Measurements from ENCODE around the gene RALB.

GRCh38 chr2:120256651-120257000 lies 4.0 kb downstream of the RALB start:
- TF ChIP-seq, protein P1, sequence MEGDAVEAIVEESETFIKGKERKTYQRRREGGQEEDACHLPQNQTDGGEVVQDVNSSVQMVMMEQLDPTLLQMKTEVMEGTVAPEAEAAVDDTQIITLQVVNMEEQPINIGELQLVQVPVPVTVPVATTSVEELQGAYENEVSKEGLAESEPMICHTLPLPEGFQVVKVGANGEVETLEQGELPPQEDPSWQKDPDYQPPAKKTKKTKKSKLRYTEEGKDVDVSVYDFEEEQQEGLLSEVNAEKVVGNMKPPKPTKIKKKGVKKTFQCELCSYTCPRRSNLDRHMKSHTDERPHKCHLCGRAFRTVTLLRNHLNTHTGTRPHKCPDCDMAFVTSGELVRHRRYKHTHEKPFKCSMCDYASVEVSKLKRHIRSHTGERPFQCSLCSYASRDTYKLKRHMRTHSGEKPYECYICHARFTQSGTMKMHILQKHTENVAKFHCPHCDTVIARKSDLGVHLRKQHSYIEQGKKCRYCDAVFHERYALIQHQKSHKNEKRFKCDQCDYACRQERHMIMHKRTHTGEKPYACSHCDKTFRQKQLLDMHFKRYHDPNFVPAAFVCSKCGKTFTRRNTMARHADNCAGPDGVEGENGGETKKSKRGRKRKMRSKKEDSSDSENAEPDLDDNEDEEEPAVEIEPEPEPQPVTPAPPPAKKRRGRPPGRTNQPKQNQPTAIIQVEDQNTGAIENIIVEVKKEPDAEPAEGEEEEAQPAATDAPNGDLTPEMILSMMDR (optimal IDR thresholded peaks at IDR 0.05 in 1 of 3, IDR thresholded peaks at IDR 0.05 in 1 of 3, conservative IDR thresholded peaks at IDR 0.05 in 1 of 3; ENCODE audit: extremely low read depth in 1 of 3, insufficient read depth in 2 of 3, low read length in 3 of 3): no peak
- TF ChIP-seq EZH2 (IDR thresholded peaks at IDR 0.05; ENCODE audit: low read length): no peak
